22Rv1 (cell line): ENCODE results near the gene LCA5L.

Source experiments
- CTCF ChIP-seq: fragments of 450-650 bp; IDR thresholded peaks from 2 replicates; pipeline ENCODE4 v1.5.1; 2017; ENCODE audit warnings: mild to moderate bottlenecking
- ZFX ChIP-seq: fragments of 450-650 bp; IDR thresholded peaks from 2 replicates; pipeline ENCODE4 v1.6.1; 2017; ENCODE audit warnings: antibody characterized with exemption, borderline replicate concordance

GRCh38 chr21:39377444-39378050 is 68.0 kb downstream of the LCA5L start:
- TF ChIP-seq CTCF (no peak), ZFX (no peak)
